ENCODE measurements around the gene OSBP. TPM values are rescaled to one million over a fixed set of nuclear protein-coding genes. Genes with fewer than 3 reads are reported as not detected.

Gene OSBP
- total and polyA plus RNA-seq, 9 of the 15 experiments (the other 6 are each of a cell fraction or from before 2014, with no cell fraction given), result 11.7 to 49.0 (median 28.7) TPM

GRCh38 chr11:59550368-59550841 is 65.2 kb downstream of the OSBP start (continued):
- TF ChIP-seq, protein P1, sequence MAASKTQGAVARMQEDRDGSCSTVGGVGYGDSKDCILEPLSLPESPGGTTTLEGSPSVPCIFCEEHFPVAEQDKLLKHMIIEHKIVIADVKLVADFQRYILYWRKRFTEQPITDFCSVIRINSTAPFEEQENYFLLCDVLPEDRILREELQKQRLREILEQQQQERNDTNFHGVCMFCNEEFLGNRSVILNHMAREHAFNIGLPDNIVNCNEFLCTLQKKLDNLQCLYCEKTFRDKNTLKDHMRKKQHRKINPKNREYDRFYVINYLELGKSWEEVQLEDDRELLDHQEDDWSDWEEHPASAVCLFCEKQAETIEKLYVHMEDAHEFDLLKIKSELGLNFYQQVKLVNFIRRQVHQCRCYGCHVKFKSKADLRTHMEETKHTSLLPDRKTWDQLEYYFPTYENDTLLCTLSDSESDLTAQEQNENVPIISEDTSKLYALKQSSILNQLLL (CRISPR knock-in tag; IDR thresholded peaks at IDR 0.05; ENCODE audit: borderline replicate concordance), result no peak
- no peak for TF ChIP-seq NR4A1 (CRISPR knock-in tag; IDR thresholded peaks at IDR 0.05)
- TF ChIP-seq NR4A1 (tag; IDR thresholded peaks at IDR 0.05), result no peak
- no peak for TF ChIP-seq ZHX1 (conservative IDR thresholded peaks at IDR 0.05; ENCODE audit: low read length)
- TF ChIP-seq KAT2B (IDR thresholded peaks at IDR 0.05; ENCODE audit: low read depth, low read length), result no peak
- TF ChIP-seq, protein P2, sequence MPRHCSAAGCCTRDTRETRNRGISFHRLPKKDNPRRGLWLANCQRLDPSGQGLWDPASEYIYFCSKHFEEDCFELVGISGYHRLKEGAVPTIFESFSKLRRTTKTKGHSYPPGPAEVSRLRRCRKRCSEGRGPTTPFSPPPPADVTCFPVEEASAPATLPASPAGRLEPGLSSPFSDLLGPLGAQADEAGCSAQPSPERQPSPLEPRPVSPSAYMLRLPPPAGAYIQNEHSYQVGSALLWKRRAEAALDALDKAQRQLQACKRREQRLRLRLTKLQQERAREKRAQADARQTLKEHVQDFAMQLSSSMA (CRISPR knock-in tag; IDR thresholded peaks at IDR 0.05), result no peak
- TF ChIP-seq TAF9B (IDR thresholded peaks at IDR 0.05; ENCODE audit: partially characterized antibody), result peak; percentile 9
- no peak for TF ChIP-seq KLF10 (CRISPR knock-in tag; IDR thresholded peaks at IDR 0.05)
- TF ChIP-seq, protein P3, sequence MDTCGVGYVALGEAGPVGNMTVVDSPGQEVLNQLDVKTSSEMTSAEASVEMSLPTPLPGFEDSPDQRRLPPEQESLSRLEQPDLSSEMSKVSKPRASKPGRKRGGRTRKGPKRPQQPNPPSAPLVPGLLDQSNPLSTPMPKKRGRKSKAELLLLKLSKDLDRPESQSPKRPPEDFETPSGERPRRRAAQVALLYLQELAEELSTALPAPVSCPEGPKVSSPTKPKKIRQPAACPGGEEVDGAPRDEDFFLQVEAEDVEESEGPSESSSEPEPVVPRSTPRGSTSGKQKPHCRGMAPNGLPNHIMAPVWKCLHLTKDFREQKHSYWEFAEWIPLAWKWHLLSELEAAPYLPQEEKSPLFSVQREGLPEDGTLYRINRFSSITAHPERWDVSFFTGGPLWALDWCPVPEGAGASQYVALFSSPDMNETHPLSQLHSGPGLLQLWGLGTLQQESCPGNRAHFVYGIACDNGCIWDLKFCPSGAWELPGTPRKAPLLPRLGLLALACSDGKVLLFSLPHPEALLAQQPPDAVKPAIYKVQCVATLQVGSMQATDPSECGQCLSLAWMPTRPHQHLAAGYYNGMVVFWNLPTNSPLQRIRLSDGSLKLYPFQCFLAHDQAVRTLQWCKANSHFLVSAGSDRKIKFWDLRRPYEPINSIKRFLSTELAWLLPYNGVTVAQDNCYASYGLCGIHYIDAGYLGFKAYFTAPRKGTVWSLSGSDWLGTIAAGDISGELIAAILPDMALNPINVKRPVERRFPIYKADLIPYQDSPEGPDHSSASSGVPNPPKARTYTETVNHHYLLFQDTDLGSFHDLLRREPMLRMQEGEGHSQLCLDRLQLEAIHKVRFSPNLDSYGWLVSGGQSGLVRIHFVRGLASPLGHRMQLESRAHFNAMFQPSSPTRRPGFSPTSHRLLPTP (IDR thresholded peaks at IDR 0.05; ENCODE audit: borderline replicate concordance, extremely low read depth, insufficient read length), result peak; percentile 93
- peak in 1 of 2 experiments; percentile 92; a peak in 2 of 4 replicates for TF ChIP-seq BCLAF1 (IDR thresholded peaks at IDR 0.05; ENCODE audit: borderline replicate concordance in 1 of 2, control insufficient read depth in 1 of 2, low read depth in 2 of 2, low read length in 1 of 2)
- TF ChIP-seq SOX6 (IDR thresholded peaks at IDR 0.05), result peak; percentile 87
- no peak for TF ChIP-seq DMBX1 (CRISPR knock-in tag; IDR thresholded peaks at IDR 0.05; ENCODE audit: borderline replicate concordance)
- TF ChIP-seq SPI1 (IDR thresholded peaks at IDR 0.05; ENCODE audit: borderline replicate concordance, low read depth, low read length), result no peak
- peak; percentile 78 for TF ChIP-seq ELF1 (tag; IDR thresholded peaks at IDR 0.05)
- TF ChIP-seq CREM (IDR thresholded peaks at IDR 0.05; ENCODE audit: low read depth), result peak; percentile 69
- no peak for TF ChIP-seq STAT5B (CRISPR knock-in tag; IDR thresholded peaks at IDR 0.05)
- TF ChIP-seq STAG1 (CRISPR knock-in tag; IDR thresholded peaks at IDR 0.05; ENCODE audit: borderline replicate concordance), result no peak
- no peak for TF ChIP-seq HMG20B (CRISPR knock-in tag; IDR thresholded peaks at IDR 0.05)

Data from K562 (cell line).